ENCODE measurements around the gene DHX15. TPM values are rescaled to one million over a fixed set of nuclear protein-coding genes. Genes with fewer than 3 reads are reported as not detected.

Gene DHX15
- total and polyA plus RNA-seq, 10 of the 15 experiments (the other 5 are each of a cell fraction or from before 2014, with no cell fraction given) = 166 to 269 (median 184) TPM

DNA sequence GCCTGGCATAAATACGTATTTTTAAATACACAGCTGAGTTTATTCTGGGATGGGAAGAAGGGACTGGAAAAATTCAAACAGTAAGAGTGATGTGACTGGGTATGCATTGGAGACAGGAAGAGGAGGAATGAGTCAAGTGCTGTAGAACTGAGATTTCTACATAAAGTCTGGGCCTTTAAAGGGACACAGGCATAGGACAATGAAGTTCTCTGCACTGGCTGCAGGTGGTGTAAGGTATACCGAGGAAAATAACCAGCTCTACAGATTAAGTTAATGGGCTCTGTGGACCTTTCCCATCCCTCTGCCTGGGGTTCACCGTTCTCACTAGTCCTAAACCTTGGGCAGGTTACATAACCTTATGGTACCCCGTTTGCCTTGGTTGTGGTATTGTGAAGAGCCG lies 68.7 kb downstream of the DHX15 start:
- intact Hi-C loops (cut with micrococcal nuclease; ENCODE audit: unreplicated experiment) (no loop called here), in situ Hi-C loops (cut with MboI) (no loop called here)
- no TSS peak for BruUV-seq (replicated peaks)
- Histone ChIP-seq H3K36me3 (ENCODE audit: control insufficient read depth in 2 of 2, insufficient read depth in 2 of 2, low read length in 1 of 2) (peaks cover 0 to 16% of the 10 kb centered on the region in 2 experiments; a peak in 1 of 4 replicates), H4K20me1 (ENCODE audit: control insufficient read depth, insufficient read depth) (no peaks in the 10 kb centered on the region), H3K27me3 (replicated peaks in 1 of 2; ENCODE audit: control insufficient read depth in 2 of 2, insufficient read depth in 2 of 2, low read length in 1 of 2) (no peaks in the 10 kb centered on the region), H3K4me1 (ENCODE audit: control insufficient read depth, insufficient read depth, low read length) (no peaks in the 10 kb centered on the region), H3K4me3 (no peak overlapping the region), H3K79me2 (ENCODE audit: control insufficient read depth, insufficient read depth, low read length) (no peaks in the 10 kb centered on the region), H3K9ac (ENCODE audit: control insufficient read depth, insufficient read depth, low read length) (no peak overlapping the region), H2AFZ (ENCODE audit: control insufficient read depth, low read depth, low read length) (no peak overlapping the region), H3K27ac (ENCODE audit: control insufficient read depth, insufficient read depth) (no peak overlapping the region), H3K9me3 (replicated peaks; ENCODE audit: control insufficient read depth, insufficient read depth, low read length) (no peaks in the 10 kb centered on the region), H3K4me2 (ENCODE audit: control insufficient read depth, insufficient read depth) (no peak overlapping the region)
- POLR2A ChIA-PET = interaction anchor here (0.7 kb wide), 1 partner anchor 385 kb away, joined by 11 read pairs; no protein-coding TSS in a partner anchor
- SMC1A ChIA-PET (ENCODE audit: uncharacterized antibody, unreplicated experiment) = no interaction called here
- TF ChIP-seq SMARCA5 (IDR thresholded peaks at IDR 0.05) = no peak
- TF ChIP-seq, protein P1, sequence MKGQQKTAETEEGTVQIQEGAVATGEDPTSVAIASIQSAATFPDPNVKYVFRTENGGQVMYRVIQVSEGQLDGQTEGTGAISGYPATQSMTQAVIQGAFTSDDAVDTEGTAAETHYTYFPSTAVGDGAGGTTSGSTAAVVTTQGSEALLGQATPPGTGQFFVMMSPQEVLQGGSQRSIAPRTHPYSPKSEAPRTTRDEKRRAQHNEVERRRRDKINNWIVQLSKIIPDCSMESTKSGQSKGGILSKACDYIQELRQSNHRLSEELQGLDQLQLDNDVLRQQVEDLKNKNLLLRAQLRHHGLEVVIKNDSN (IDR thresholded peaks at IDR 0.05; ENCODE audit: borderline replicate concordance, extremely low read length, insufficient read depth, low read depth, low read length) = no peak
- no peak for TF ChIP-seq POLR2AphosphoS2 (IDR thresholded peaks at IDR 0.05; ENCODE audit: low read depth, low read length)
- TF ChIP-seq TAF1 (IDR thresholded peaks at IDR 0.05; ENCODE audit: borderline replicate concordance, low read depth, low read length) = no peak
- no peak for TF ChIP-seq JUNB (IDR thresholded peaks at IDR 0.05)
- no peak for TF ChIP-seq SIX5 (IDR thresholded peaks at IDR 0.05; ENCODE audit: low read depth, low read length, severe bottlenecking)
- TF ChIP-seq, protein P2, sequence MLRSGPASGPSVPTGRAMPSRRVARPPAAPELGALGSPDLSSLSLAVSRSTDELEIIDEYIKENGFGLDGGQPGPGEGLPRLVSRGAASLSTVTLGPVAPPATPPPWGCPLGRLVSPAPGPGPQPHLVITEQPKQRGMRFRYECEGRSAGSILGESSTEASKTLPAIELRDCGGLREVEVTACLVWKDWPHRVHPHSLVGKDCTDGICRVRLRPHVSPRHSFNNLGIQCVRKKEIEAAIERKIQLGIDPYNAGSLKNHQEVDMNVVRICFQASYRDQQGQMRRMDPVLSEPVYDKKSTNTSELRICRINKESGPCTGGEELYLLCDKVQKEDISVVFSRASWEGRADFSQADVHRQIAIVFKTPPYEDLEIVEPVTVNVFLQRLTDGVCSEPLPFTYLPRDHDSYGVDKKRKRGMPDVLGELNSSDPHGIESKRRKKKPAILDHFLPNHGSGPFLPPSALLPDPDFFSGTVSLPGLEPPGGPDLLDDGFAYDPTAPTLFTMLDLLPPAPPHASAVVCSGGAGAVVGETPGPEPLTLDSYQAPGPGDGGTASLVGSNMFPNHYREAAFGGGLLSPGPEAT (IDR thresholded peaks at IDR 0.05; ENCODE audit: low read depth) = no peak
- no peak for TF ChIP-seq GABPA (IDR thresholded peaks at IDR 0.05; ENCODE audit: low read depth)
- TF ChIP-seq RUNX3 (IDR thresholded peaks at IDR 0.05; ENCODE audit: low read length) = no peak
- TF ChIP-seq TCF3 (IDR thresholded peaks at IDR 0.05; ENCODE audit: borderline replicate concordance, insufficient read depth, low read depth, low read length) = no peak
- TF ChIP-seq ZBED1 (IDR thresholded peaks at IDR 0.05; ENCODE audit: borderline replicate concordance) = no peak
- TF ChIP-seq KAT2A (conservative IDR thresholded peaks at IDR 0.05; ENCODE audit: control insufficient read depth, low read depth, low read length) = no peak
- TF ChIP-seq MTA2 (IDR thresholded peaks at IDR 0.05; ENCODE audit: low read depth) = no peak
- TF ChIP-seq, protein P3, sequence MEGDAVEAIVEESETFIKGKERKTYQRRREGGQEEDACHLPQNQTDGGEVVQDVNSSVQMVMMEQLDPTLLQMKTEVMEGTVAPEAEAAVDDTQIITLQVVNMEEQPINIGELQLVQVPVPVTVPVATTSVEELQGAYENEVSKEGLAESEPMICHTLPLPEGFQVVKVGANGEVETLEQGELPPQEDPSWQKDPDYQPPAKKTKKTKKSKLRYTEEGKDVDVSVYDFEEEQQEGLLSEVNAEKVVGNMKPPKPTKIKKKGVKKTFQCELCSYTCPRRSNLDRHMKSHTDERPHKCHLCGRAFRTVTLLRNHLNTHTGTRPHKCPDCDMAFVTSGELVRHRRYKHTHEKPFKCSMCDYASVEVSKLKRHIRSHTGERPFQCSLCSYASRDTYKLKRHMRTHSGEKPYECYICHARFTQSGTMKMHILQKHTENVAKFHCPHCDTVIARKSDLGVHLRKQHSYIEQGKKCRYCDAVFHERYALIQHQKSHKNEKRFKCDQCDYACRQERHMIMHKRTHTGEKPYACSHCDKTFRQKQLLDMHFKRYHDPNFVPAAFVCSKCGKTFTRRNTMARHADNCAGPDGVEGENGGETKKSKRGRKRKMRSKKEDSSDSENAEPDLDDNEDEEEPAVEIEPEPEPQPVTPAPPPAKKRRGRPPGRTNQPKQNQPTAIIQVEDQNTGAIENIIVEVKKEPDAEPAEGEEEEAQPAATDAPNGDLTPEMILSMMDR (IDR thresholded peaks at IDR 0.05 in 2 of 3, conservative IDR thresholded peaks at IDR 0.05 in 1 of 3; ENCODE audit: control insufficient read depth in 2 of 3, extremely low read depth in 1 of 3, insufficient read depth in 1 of 3, low read depth in 3 of 3, low read length in 3 of 3) = no peak
- no peak for FAIRE-seq
- CTCF ChIA-PET = interaction anchor here (1.0 kb wide), 1 partner anchor 169 kb away, joined by 4 read pairs; no protein-coding TSS in a partner anchor
- no peak; the same call in 1 of the 3 replicates for ATAC-seq
- no peak for DNase-seq (ENCODE audit: low read depth, low spot score)
- RAD21 ChIA-PET (ENCODE audit: unreplicated experiment) = interaction anchor here (0.6 kb wide), 1 partner anchor 29 kb away, joined by 3 read pairs; no protein-coding TSS in a partner anchor
- 90% methylated on average over 5 of the region's 5 CpGs for WGBS (ENCODE audit: insufficient coverage, insufficient replicate concordance, low lambda C conversion rate, missing lambda C conversion rate)
